Stomach (tissue), 9 donors: ENCODE data around the gene DLX6. TPM values are rescaled to one million over a fixed set of nuclear protein-coding genes. Genes with fewer than 3 reads are reported as not detected.

ENCODE experiments used
- DNase-seq, 2 donors: peaks; one replicate each; pipeline versions ENCODE4 v3.0.0 to v3.0.0-alpha.2; 2013 to 2019
- H3K27ac ChIP-seq, 5 donors: fragments of 200-600 bp in 4 of 5; sonication (generic) in 4 of 5; one replicate each; pipeline ENCODE4 v1.5.1; 2013 to 2019; ENCODE audit warnings: mild to moderate bottlenecking in 1 of 5, moderate library complexity in 1 of 5
- H3K27me3 ChIP-seq, 3 donors: fragments of 200-600 bp; sonication (generic); one replicate each; pipeline ENCODE4 v1.5.1; 2017 to 2019; ENCODE audit warnings: mixed run types in 1 of 3
- H3K36me3 ChIP-seq, 4 donors: fragments of 200-600 bp; sonication (generic); 1 replicate in 3 of 4; 2 replicates in 1 of 4; pipeline ENCODE4 v1.5.1; 2016 to 2019
- H3K4me1 ChIP-seq, 4 donors: fragments of 200-600 bp; sonication (generic); one replicate each; pipeline ENCODE4 v1.5.1; 2016 to 2019
- H3K4me3 ChIP-seq, 4 donors: fragments of 200-600 bp; sonication (generic) in 3 of 4; one replicate each; pipeline ENCODE4 v1.5.1; 2016 to 2019; ENCODE audit warnings: mild to moderate bottlenecking in 1 of 4
- H3K9me3 ChIP-seq, 4 donors: fragments of 200-600 bp; sonication (generic); one replicate each; pipeline ENCODE4 v1.5.1; 2016 to 2019
- EP300 ChIP-seq: sonication (generic); formaldehyde crosslinking; IDR thresholded peaks from one replicate; pipeline ENCODE4 v1.6.1; 2017; ENCODE audit warnings: antibody characterized with exemption
- POLR2A ChIP-seq, 4 donors: fragments of 450-650 bp; IDR thresholded peaks; one replicate each; pipeline ENCODE4 v1.6.1; 2016; ENCODE audit warnings: antibody characterized with exemption in 4 of 4, control low read depth in 2 of 4, mild to moderate bottlenecking in 1 of 4, moderate library complexity in 1 of 4
- POLR2AphosphoS5 ChIP-seq, 3 donors: sonication (generic); formaldehyde crosslinking; IDR thresholded peaks; one replicate each; pipeline ENCODE4 v1.6.1; 2016; ENCODE audit warnings: antibody characterized with exemption in 3 of 3
- WGBS, 5 donors: extraction: QIAGEN DNeasy Blood & Tissue Kit in 3 of 5; methylation state at CpG; one replicate each; pipeline versions ENCODE4 v1.1.5 to v1.1.7; 2013 to 2018; 5-methylcytosine and 5-hydroxymethylcytosine counted together
- intact Hi-C: fragments of 100-400 bp; cut with DNase I; formaldehyde crosslinking; loops from one replicate; pipeline ENCODE4 v1.15.1; 2023; ENCODE audit warnings: low total_unique reads
- polyA plus RNA-seq, 3 donors: library from polyadenylated mRNA; stranded (reverse); fragments of 200-250 nt; gene quantifications; one replicate each; pipeline ENCODE4 v1.2.3, GENCODE V29; 2013
- total RNA-seq, 5 donors: library from RNA; depleted of rRNA; stranded (reverse); fragments of >200 nt; gene quantifications; one replicate each; pipeline versions ENCODE4 v1.1.0 to v1.2.3, GENCODE V29; 2014 to 2016
- TF ChIP-seq, protein P1 (sequence below), 7 experiments: fragments of 450-650 bp in 4 of 7; fragments of 200-600 bp in 3 of 7; sonication (generic) in 3 of 7; IDR thresholded peaks; one replicate each; pipeline ENCODE4 v1.5.1; 2016 to 2019; ENCODE audit warnings: antibody characterized with exemption in 7 of 7, control low read depth in 2 of 7, mild to moderate bottlenecking in 1 of 7
- donor health status: healthy with polysubstance abuse.
- donor health status: Bipolar disorder and iron deficiency.
- donor health status: healthy.

The DLX6 gene
- total and polyA plus RNA-seq, 8 donors = 0.08 TPM; not detected in 7

DNA sequence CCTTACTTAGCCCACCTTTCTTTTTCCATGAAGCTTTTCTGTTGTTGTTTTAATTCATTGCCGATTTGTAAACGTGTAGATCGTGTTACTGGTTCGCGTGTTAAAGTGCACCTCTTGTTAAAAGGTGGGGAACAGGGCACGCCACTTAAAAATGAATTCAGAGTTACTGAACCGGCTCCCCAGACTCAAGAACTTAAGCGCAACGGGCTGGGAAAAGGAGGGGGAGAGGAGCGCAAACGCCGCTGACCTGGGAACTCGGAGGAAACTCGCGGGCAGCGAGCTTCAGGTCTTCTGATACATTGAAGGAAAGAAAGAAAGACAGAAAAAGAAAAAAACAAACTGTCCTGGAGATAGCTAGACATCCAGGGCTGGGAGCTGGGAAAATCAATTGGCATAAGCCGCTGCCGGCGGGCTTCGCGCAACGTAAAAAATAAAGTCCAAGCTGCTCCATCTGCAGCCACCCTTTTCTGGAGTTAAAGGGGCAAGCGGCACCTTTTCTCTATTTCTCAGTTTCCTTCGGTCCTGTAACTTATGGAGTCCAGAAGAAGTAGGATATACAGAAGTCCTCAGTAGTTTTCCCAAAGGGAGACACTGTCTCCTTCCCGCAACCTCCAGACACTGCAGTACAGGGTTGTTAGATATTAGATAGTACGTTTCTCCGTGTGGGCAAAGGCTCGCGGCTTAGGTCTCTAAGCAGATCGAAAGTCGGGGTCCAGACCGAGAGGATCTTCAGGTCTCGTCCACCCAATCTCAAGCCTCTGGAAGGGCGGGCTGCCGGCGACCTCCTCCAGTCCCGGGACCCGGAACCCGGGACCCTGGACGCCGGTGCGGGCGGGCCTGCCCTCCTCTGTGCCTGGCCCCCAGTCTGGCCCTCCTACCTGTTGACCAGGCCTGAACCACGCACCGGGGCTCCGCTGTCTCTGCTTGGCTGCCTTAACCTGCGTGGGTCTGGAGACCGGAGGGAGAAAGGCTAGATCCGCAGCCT lies 1.8 kb upstream of the DLX6 start:
- Histone ChIP-seq H3K4me1 (peaks cover 26 to 45% (median 33%) of the 10 kb centered on the region in 4 donors), H3K27me3 (peaks cover 46 to 100% (median 100%) of the 10 kb centered on the region in 3 donors), H3K9me3 (peaks cover 0 to 15% (median 2%) of the 10 kb centered on the region in 4 donors), H3K27ac (no peak overlapping the region), H3K4me3 (no peak overlapping the region), H3K36me3 (no peaks in the 10 kb centered on the region)
- peak in 1 of 2 donors; percentile 19 for DNase-seq
- TF ChIP-seq, protein P1, sequence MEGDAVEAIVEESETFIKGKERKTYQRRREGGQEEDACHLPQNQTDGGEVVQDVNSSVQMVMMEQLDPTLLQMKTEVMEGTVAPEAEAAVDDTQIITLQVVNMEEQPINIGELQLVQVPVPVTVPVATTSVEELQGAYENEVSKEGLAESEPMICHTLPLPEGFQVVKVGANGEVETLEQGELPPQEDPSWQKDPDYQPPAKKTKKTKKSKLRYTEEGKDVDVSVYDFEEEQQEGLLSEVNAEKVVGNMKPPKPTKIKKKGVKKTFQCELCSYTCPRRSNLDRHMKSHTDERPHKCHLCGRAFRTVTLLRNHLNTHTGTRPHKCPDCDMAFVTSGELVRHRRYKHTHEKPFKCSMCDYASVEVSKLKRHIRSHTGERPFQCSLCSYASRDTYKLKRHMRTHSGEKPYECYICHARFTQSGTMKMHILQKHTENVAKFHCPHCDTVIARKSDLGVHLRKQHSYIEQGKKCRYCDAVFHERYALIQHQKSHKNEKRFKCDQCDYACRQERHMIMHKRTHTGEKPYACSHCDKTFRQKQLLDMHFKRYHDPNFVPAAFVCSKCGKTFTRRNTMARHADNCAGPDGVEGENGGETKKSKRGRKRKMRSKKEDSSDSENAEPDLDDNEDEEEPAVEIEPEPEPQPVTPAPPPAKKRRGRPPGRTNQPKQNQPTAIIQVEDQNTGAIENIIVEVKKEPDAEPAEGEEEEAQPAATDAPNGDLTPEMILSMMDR (IDR thresholded peaks at IDR 0.05) = no peak
- TF ChIP-seq EP300 = no peak
- no peak for TF ChIP-seq POLR2A (IDR thresholded peaks at IDR 0.05)
- no peak for TF ChIP-seq POLR2AphosphoS5 (IDR thresholded peaks at IDR 0.05)
- 9 to 13% (median 12%) methylated on average over 47 to 49 of the region's 49 CpGs for WGBS, 5 donors
- intact Hi-C loops = no loop called here

GRCh38 chr7:97004247-97005182 lies 838 bp upstream of the DLX6 start:
- peaks cover 40 to 100% (median 100%) of the 10 kb centered on the region in 3 donors for H3K27me3 ChIP-seq
- no peak for TF ChIP-seq EP300
- TF ChIP-seq POLR2A (IDR thresholded peaks at IDR 0.05) = no peak
- TF ChIP-seq POLR2AphosphoS5 (IDR thresholded peaks at IDR 0.05) = no peak
- TF ChIP-seq, protein P1 (IDR thresholded peaks at IDR 0.05) = no peak
- peaks cover 0 to 15% (median 2%) of the 10 kb centered on the region in 4 donors for H3K9me3 ChIP-seq
- peak overlapping the region; percentile 36 to 49 (median 41) for H3K4me3 ChIP-seq
- H3K27ac ChIP-seq = no peak overlapping the region
- no peaks in the 10 kb centered on the region for H3K36me3 ChIP-seq
- WGBS, 5 donors = 6 to 10% (median 9%) methylated on average over 20 of the region's 20 CpGs
- DNase-seq = no peak
- peaks cover 26 to 40% (median 31%) of the 10 kb centered on the region in 4 donors for H3K4me1 ChIP-seq
- intact Hi-C loops = no loop called here

DNA sequence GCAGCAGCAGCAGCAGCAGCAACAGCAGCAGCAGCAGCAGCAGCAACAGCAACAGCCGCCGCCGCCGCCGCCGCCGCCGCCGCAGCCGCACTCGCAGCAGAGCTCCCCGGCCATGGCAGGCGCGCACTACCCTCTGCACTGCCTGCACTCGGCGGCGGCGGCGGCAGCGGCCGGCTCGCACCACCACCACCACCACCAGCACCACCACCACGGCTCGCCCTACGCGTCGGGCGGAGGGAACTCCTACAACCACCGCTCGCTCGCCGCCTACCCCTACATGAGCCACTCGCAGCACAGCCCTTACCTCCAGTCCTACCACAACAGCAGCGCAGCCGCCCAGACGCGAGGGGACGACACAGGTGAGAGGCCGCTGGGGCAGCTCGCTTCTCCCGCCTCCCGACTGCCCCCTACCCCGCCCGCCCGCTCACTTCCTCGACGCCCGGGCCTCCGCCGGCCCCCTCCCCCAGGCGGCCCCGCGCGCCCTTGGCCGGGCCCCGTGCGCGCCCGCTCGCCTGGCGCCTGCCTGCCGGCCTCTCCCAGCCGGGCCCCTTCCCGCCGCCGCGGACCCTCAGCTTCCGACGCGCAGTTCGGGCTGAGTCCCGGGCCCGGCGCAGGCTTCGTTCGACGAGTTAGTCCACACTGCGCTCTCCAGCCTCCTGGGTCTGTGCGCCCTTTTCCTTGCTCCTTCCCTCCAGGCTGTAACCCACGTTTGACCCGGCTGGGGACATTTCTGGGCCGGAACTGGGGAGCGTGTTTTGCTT lies 882 bp downstream of the DLX6 start:
- Histone ChIP-seq H3K4me1 (peaks cover 26 to 40% (median 31%) of the 10 kb centered on the region in 4 donors), H3K9me3 (peaks cover 0 to 15% (median 2%) of the 10 kb centered on the region in 4 donors), H3K27me3 (peaks cover 36 to 100% (median 100%) of the 10 kb centered on the region in 3 donors), H3K36me3 (no peaks in the 10 kb centered on the region), H3K4me3 (peak overlapping the region; percentile 36 to 49 (median 41)), H3K27ac (no peak overlapping the region)
- intact Hi-C loops = no loop called here
- 0 to 3% (median 2%) methylated on average over 19 to 83 of the region's 83 CpGs for WGBS, 5 donors
- TF ChIP-seq POLR2A (IDR thresholded peaks at IDR 0.05) = no peak
- TF ChIP-seq, protein P1 (IDR thresholded peaks at IDR 0.05) = no peak
- no peak for TF ChIP-seq POLR2AphosphoS5 (IDR thresholded peaks at IDR 0.05)
- TF ChIP-seq EP300 = no peak
- DNase-seq = peak; percentile 39 to 83
